Stimulated activated CD8-positive, alpha-beta memory T cell treated with anti-CD3 and anti-CD28 coated beads, Interleukin-15, amount 100 ng/mL, for 4 hours (primary cell): ENCODE measurements around the gene MAT2A.
"Not testable (repeated sequence)": the region's sequence is repeated elsewhere in the genome, so short reads cannot be mapped to it uniquely, and the experiment has no call there.

Experiments used
- DNase-seq, 2 donors: peaks; one replicate each; pipeline ENCODE4 v3.0.0-alpha.2; 2020; ENCODE audit warnings: low read depth in 2 of 2

The MAT2A gene

GRCh38 chr2:85524336-85524908 is 14.5 kb upstream of the MAT2A start:
- no peak for DNase-seq

- no peak for DNase-seq
Measured at GRCh38 chr2:85525029-85525428, 13.9 kb upstream of the MAT2A start.

- no peak for DNase-seq
Measured at GRCh38 chr2:85525567-85525966, 13.4 kb upstream of the MAT2A start.

- no peak for DNase-seq
Measured at GRCh38 chr2:85527787-85528186, 11.2 kb upstream of the MAT2A start.

- no peak for DNase-seq
Measured at GRCh38 chr2:85528355-85528754, 10.6 kb upstream of the MAT2A start.

GRCh38 chr2:85529809-85530208 is 9.2 kb upstream of the MAT2A start:
- DNase-seq, result no peak

GRCh38 chr2:85531589-85531988 is 7.4 kb upstream of the MAT2A start:
- DNase-seq, result no peak

GRCh38 chr2:85534099-85534498 is 4.9 kb upstream of the MAT2A start:
- DNase-seq, result no peak

- no peak for DNase-seq
Measured at GRCh38 chr2:85534881-85535280, 4.1 kb upstream of the MAT2A start.

GRCh38 chr2:85536479-85536878 is 2.5 kb upstream of the MAT2A start:
- no peak for DNase-seq

GRCh38 chr2:85537600-85538506 is 1.1 kb upstream of the MAT2A start:
- peak in 1 of 2 donors; percentile 7 for DNase-seq

- DNase-seq, result peak; percentile 62 to 74
Measured at GRCh38 chr2:85539361-85540132, 579 bp downstream of the MAT2A start.

GRCh38 chr2:85540133-85540648 is 1.2 kb downstream of the MAT2A start:
- no peak for DNase-seq

- no peak for DNase-seq
Measured at GRCh38 chr2:85541262-85541661, 2.3 kb downstream of the MAT2A start.

- no peak for DNase-seq
Measured at GRCh38 chr2:85541753-85542457, 2.9 kb downstream of the MAT2A start.

- DNase-seq, result no peak
Measured at GRCh38 chr2:85542777-85543176, 3.8 kb downstream of the MAT2A start.

- DNase-seq, result not testable (repeated sequence)
Measured at GRCh38 chr2:85544254-85544691, 5.3 kb downstream of the MAT2A start.

- DNase-seq, result not testable (repeated sequence)
Measured at GRCh38 chr2:85544915-85545779, 6.2 kb downstream of the MAT2A start.

- no peak for DNase-seq
Measured at GRCh38 chr2:85545780-85546240, 6.8 kb downstream of the MAT2A start.

GRCh38 chr2:85547089-85547858 is 8.3 kb downstream of the MAT2A start:
- DNase-seq, result no peak
